ENCODE results near the gene ZNF544.

ZNF544 gene

DNA sequence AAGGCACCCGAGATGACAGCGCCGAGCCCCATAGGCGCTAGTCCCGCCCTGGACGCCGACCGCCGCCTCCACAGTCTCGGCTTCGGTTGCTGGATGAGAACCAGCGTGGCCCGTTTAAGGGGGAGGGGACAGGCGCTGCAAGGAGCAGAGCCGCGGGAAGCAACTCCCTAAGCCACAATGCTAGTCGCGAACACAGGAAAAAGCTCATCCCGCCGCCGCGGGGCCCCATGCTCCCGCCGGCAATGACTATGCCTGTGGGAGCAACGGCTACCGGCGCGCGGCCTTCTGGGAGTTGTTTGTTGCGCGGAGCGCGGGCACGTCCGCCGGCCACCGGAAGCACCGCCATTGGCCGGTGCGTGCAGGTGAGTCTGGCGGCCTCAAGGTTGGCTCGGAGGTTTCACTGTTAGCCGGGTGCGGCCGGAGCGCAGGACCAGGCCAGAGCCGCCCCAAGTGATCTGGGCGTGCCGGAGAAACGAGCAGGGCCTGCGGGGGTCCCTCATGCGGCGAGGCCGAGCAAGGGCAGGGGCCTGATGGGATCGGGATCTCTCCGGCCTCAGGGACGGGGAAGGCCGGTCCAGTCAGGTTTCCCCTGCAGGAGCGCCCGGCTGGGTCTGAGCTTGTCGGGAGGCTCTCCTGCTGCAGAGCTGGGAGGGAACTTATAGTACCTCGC, at the start of gene ZNF544:
ZNF544 (plus strand) TSS at position 330 of the 670 bp plus-strand sequence. CDS start 15,110 bp downstream, outside the sequence.
- peak; percentile 88 for DNase-seq (ENCODE audit: low read depth)

DNA sequence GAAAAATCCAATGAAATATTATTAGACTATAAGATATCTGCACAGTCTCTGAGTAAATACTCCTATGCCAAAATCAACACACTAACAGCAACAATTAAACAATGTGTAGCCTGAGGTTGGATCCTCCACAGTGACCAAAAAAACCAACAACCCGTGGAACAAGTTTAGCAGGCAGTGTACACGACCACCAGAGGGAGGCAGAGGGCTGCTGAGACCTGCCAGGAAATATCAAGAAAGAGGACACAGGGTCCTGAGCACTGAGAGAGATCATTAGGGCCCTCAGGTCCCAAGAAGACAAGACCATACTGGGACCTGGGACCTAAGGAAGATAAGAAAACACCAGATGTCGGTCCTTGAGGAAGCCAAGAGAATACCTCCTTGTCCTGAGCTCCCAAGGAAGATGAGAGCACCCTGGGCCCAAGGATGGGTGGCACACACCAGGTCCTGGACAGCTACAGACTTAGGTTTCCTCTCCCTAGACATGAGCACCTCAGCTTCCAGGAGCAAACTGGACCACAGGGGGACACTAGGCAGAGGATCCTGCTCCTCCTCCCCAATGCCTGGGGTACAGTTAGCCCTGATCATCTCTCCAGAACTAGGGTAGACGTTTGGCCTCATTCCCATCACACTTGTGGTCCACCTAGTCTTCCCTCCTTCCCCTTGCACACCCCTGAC, 46.7 kb upstream of the ZNF544 start:
- DNase-seq (ENCODE audit: low read depth) = peak; percentile 64

DNA sequence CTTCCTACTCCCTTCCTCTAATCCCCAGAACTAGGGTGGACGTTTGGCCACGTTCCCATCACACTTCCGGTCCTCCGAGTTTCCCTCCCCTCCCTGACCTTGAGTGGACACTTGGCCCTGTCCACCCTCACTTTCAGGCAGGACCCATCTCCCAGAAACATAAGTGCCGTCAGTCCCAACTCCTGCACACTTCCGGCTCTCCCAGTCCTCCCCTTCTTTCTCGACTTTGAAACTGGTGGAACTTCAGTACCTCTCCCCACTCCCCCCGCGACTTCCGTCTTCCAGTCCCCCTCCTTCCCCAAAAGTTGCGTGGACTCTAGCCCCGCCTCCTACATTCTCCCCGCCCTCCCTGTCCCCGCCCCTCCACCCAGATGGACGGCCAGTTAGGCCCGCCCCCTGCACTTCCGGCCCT, 46.1 kb upstream of the ZNF544 start:
- no peak for DNase-seq (ENCODE audit: low read depth)

DNA sequence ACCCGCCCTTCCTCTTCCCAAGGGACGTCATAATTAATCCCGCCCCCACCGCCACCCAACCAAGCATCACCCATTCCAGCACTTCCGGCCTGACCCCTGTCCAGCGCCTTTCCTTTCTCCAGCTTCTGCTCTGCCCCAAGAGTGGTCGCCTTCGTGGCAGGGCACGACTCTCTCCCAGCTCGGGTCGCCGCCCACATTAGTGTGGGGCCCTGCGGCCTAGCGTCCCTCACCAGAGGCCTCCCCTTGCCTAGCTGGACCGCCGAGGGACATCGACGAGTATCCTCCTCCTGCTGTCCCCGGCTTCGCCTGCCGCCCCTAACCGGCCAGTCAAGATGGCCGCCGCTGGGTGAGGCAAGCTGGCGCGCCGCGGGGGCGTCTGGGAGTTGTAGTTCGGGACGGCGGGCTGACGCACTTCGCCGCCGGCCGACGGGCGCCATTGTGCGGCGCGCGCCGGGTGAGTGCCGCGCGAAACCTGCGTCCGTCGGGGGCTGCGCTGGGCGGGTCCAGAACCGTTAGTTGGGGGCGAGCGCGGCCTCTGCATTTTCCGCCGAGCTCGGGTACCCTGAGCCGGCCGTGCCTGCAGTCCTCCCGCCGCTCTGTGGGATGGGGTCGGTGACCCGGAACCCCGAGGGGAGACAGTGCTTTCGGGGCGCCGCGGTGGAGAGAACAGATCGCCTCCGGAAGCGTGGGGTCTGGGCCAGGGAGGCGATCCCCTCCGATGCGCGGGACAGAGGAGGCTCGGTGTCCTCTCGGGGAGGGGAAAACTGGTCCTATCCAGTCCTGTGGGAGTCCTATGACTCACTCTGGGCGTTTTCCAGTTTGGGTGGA, 45.5 kb upstream of the ZNF544 start, which contains the start of gene ZNF274:
ZNF274 (plus strand) TSS at position 73 of the 828 bp plus-strand sequence. CDS start 905 bp downstream, outside the sequence.
- peak; percentile 99 for DNase-seq (ENCODE audit: low read depth)

DNA sequence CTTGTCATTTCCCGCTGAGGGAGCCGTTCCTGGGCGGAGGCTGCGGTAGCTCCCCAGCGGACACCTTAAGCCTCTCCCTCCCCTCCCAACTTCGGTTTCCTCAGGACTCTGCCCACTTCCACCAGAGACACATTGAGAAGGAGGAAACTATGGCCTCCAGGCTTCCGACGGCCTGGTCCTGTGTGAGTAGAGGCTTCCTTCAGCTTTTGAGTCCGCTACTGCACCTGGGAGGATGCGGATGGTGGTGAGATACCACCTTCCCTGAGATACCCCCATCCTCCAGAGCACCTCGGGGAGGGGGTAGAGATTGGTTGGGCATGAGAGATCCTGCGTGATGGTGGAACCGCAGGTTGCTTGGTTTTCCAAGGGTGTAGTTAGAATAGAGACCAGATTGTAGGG, 44.9 kb upstream of the ZNF544 start:
- DNase-seq (ENCODE audit: low read depth) = no peak

DNA sequence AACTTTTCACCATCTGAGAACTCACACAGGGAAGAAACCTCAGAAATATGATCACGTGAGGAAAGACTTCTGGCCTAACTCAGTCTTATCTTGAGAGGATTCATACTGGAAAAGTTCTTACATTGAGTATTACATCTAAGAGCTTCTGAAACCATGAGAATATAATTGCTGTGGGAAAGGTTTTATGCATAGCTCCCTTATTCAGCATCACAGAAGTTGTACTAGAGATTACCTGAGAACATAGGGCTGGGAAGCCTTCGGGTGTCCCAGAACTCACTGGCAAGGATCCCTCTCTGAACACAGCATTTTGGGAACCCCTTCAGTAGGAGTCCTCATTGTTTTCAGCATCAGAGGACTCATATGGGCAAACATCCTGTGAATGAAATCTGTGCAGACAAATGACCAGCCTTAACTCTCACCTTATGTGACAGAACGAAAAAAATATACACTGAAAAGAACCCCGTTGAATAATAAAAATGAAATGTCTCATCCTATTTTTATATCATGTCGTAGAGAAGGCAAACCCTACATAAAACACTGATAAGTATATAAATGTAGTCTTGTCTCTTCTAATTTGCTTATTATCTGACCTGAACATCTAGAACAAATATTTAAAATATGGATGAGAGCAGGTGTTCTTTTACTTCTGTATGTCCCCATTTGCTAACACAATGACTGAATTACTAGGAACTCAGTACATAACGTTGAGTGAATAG, 31.7 kb upstream of the ZNF544 start:
- DNase-seq (ENCODE audit: low read depth) = peak; percentile 62

DNA sequence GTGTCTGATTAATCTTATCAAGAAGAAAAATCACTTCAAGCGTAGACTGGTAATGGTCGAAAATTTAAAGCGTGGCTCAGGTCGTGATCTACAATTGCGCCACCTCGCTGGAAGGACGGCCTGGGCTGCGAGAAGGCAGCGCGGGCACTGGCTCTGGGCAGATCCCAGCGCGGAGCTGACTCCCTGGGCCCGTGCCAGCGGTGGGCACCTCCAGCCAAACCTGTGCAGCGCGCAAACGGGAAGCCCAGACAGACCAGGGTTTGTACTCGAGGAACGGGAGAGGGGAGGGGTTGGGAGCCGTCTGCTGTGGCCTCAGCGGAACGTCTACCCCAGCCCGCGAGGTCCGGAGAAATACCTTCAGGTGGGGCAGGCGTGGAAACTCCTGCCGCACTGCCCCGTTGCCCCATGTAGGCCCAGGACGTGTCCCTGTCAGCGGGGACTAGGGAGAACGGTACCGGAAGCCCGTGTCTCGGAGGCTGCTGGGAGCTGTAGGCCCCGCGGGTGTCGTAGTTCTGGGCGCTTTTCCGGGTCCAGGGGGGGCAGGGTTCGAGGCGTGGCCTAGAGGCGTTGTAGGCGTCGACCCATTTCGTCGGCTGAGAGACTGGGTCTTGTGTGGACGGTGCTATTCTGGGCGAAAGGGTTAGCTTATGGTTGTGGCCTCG, 24.8 kb upstream of the ZNF544 start:
- no peak for DNase-seq (ENCODE audit: low read depth)

DNA sequence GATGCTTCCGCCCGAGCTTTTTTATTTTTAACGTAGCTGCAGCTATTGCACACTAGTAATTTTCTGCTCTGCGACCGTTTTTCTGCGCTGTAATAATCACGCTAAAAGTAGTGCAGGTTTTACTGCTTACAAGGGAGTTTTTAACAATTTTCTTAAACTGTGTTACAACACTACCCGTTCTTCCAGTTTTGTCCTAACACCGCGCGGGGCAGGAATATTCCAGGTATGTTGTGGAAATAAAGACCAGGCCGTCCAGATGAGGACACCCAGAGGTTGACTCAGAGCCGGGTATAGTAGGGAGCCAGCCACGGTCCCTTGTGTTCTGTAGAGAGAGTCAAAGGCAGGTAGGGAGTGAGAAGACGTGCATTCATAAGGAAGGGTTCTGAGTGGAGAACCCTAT, 24.1 kb upstream of the ZNF544 start:
- DNase-seq (ENCODE audit: low read depth) = no peak

DNA sequence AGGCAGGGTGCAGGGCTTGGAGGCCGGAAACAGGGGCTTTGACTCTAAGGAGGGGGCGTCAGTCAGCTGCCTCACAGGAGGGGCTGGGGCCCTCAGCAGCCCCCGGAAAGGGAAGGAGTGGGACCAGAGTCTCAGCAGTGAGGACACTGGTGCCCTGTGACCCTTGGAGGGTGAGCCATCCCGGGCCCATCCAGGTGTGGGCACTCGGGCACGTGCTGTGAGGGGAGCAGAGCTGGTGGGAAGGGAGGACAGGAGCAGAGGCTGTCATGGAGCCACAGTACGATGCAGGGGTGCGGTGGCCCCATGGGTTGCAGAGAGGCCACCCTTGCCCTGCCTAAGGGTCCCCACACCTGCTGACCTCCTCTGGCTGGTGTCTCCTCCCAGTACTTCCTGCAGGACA, 19.1 kb upstream of the ZNF544 start:
- DNase-seq (ENCODE audit: low read depth) = no peak

DNA sequence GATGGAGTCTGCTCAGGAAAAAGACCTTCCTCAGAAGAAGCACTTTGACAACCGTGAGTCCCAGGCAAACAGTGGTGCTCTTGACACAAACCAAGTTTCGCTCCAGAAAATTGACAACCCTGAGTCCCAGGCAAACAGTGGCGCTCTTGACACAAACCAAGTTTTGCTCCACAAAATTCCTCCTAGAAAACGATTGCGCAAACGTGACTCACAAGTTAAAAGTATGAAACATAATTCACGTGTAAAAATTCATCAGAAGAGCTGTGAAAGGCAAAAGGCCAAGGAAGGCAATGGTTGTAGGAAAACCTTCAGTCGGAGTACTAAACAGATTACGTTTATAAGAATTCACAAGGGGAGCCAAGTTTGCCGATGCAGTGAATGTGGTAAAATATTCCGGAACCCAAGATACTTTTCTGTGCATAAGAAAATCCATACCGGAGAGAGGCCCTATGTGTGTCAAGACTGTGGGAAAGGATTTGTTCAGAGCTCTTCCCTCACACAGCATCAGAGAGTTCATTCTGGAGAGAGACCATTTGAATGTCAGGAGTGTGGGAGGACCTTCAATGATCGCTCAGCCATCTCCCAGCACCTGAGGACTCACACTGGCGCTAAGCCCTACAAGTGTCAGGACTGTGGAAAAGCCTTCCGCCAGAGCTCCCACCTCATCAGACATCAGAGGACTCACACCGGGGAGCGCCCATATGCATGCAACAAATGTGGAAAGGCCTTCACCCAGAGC, 16.2 kb upstream of the ZNF544 start:
- DNase-seq (ENCODE audit: low read depth) = peak; percentile 19

DNA sequence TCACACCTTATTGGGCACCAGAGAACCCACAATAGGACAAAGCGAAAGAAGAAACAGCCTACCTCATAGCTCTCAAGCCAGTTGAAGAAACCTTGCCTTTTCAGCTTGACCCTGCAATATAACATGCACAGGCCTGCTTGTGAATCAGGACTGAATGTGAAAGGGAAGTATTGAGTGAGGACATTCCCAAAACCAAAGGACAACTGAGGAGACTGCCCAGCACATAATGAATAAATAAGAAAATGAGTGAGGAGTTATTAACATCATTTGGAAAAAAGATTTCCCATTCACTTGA, 15.7 kb upstream of the ZNF544 start:
- no peak for DNase-seq (ENCODE audit: low read depth)

DNA sequence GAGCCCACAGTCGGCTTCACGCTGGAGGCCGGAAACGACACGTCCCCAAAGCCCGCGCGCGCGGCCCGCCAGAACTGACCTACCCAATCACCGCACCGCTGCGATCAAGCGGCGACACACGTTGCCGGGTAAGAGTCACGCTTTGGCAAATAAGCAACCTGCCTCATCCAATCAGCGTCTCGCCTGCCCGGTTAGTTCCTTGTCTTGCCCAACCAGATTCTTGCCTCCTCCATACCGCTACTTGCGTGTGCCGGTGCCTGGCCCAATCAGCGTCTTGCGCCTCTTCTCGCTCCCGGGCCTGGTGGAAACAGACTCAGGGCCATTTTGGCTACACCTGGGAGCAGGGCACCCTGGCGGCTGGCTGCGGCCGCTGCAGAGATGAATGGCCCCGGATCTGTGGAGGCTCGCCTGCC, 11.6 kb upstream of the ZNF544 start:
- DNase-seq (ENCODE audit: low read depth) = no peak

DNA sequence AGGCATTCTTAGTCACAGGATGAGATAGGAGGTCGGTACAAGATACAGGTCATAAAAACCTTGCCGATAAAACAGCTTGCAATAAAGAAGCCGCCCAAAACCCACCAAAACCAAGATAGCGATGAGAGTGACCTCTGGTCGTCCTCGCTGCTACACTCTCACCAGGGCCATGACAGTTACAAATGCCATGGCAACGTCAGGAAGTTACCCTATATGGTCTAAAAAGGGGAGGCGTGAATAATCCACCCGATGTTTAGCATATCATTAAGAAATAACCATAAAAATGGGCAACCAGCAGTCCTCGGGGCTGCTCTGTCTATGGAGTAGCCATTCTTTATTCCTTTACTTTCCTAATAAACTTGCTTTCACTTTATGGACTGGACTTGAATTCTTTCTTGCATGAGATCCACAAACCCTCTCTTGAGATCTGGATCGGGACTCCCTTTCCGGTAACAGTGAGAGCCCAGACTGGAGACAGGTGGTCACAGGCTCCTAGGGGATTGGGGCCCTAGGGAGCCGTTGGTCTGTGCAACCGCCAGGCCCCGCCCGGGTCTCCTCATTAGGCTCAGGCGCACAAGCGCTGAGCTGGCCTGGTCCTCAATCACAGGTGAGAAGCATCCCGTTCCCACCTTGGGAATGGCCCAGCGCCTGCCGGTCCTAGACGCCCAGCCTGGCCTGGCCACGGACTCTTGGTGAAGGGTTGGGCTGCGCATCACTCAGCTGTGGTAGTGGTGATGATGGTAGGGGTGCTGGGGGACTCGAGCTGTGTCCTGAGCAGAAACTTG, 10.9 kb upstream of the ZNF544 start:
- no peak for DNase-seq (ENCODE audit: low read depth)

DNA sequence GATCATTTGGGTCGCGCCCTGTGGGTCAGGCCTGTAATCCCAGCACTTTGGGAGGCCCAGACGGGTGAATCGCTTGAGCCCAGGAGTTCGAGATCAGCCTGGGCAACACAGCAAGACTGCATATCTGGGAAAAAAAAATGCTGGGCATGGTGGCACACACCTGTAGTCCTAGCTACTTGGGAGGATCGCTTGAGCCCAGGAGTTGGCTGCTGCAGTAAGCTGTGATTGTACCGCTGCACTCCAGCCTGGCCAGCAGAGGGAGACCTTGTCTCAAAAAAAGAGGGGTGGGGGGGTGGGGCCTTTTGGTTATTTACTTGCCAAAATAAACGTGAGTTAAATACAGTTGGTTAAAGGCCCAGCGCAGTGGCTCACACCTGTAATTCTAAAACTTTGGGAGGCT, 9.8 kb upstream of the ZNF544 start:
- DNase-seq (ENCODE audit: low read depth) = peak; percentile 55

DNA sequence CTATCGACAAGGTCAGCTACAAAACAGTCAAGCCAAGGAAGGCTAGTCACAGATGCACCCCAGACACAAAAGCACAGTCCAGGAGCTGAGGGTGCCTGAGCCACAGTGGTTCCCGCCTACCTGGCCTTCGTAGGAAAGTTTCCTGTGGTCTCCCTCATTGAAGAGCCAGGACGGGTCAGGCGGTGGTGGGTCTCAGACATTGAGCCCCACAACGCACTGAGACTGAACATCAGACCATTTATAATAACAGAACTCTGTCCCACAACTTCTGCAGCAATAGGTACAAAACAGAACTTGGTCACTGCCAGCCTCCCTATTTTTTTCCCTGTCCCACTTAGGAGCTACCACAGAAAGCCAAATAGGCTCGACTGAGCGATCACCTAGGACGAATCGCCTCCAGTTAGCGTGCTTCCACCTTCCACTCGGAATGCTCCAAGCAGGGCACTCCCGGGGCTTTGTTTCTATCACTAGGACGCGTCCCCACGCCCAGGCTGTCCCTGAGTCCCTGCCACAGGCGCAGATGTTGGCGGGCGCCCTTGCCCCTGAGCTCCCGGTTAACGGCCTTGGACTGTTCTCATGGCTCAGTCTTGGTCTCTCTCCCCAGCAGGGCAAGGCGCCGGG, 640 bp upstream of the ZNF544 start:
- peak; percentile 9 for DNase-seq (ENCODE audit: low read depth)

DNA sequence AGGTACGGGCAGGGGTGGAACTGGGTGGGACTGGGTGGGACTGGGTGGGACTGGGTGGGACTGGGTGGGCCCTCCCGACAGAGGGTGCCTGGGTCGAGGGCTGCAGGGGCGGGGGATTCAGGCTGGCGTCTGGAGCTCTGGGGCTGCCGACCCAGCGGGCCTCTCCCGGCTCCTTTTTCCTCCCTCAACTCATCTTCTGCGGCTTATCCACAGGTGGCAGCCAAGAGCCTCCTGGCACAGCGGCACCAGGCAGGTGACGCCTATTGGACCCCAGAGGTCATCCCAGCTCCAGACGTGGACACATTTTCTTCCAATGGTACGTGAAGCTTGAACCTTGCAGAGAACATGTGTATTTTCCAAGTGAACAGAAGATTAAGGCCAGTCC, 533 bp downstream of the ZNF544 start:
- peak; percentile 55 for DNase-seq (ENCODE audit: low read depth)

DNA sequence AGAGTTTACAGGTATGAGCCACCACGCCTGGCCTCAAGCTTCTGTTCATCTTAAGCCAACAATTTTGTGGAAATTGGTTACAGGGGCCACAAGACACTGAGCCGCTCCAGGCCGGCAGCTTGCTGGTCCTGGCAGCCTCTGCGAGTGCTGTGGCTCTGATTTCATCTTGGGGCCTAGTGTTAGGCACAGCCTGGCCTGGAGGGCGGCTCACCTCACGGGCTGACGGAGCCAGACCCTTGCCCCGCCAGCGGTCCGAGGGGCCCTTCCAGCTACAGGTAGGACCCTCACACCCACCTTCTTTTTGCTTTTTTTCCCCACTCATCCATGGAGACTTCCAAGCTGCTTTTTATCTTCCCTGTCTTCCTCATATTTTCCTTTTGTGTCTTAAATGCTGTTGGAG, 8.6 kb downstream of the ZNF544 start:
- DNase-seq (ENCODE audit: low read depth) = no peak

DNA sequence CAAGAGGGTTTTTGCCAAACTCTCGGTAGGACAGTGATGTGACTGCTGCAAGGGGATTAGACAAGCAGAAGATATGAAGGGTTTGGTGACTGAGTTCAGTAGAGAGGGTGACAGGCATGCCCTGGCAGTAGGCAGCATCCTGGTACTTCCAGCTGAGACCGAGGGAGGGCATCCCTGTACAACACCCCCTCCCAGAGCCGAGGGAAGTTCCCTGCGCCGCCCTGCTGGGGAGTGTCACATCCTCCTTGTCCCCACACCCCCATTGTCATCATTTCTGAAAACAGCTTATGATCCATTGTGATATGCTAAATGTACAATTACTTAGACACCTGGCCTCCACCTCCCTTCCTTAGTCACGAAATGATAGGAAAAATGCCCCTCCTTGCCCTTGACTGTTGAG, 14.6 kb downstream of the ZNF544 start:
- no peak for DNase-seq (ENCODE audit: low read depth)

DNA sequence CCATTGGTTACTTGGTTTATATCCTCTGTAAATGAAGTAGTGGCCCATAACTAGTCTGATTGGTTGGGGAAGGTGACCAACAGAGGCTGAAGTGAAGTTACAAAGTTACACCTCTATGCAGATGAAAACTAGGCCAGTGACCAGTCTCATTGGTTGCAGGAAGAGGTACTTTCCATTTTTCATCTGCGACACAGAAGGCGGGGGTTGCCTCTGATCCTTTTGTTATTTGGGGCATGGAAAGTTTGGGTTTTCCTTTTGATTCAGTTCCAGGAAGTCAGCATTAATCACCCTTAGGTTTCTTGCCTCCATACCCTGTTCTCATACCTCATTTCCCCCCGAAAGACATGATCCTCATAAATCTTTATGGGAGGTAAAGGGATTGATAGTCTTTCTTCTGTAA, 20.2 kb downstream of the ZNF544 start:
- no peak for DNase-seq (ENCODE audit: low read depth)
